ENCODE results near the gene HDAC4.

Gene HDAC4

GRCh38 chr2:239224199-239224570 lies 176.6 kb downstream of the HDAC4 start:
- Histone ChIP-seq H3K4me1 (ENCODE audit: control insufficient read depth, insufficient read depth, low read length) (peaks cover 76% of the 10 kb centered on the region), H3K4me3 (ENCODE audit: low read length) (no peak overlapping the region), H3K36me3 (ENCODE audit: control insufficient read depth, insufficient read depth, low read length, severe bottlenecking) (no peaks in the 10 kb centered on the region), H3K9me3 (ENCODE audit: control insufficient read depth, low read length) (no peaks in the 10 kb centered on the region), H3K9ac (ENCODE audit: low read length) (no peak overlapping the region), H3K27me3 (replicated peaks; ENCODE audit: control insufficient read depth, insufficient read depth, low read length) (no peaks in the 10 kb centered on the region)
- no peak for DNase-seq (ENCODE audit: low read depth)

- Histone ChIP-seq H3K36me3 (ENCODE audit: control insufficient read depth, insufficient read depth, low read length, severe bottlenecking) (no peaks in the 10 kb centered on the region), H3K9me3 (ENCODE audit: control insufficient read depth, low read length) (no peaks in the 10 kb centered on the region), H3K4me3 (ENCODE audit: low read length) (peak overlapping the region; percentile 76), H3K4me1 (ENCODE audit: control insufficient read depth, insufficient read depth, low read length) (peaks cover 76% of the 10 kb centered on the region), H3K27me3 (replicated peaks; ENCODE audit: control insufficient read depth, insufficient read depth, low read length) (no peaks in the 10 kb centered on the region), H3K9ac (ENCODE audit: low read length) (peak overlapping the region; percentile 87)
- DNase-seq (ENCODE audit: low read depth), result peak; percentile 22
These were observed 177.3 kb downstream of the HDAC4 start for GRCh38 chr2:239223310-239224198.

GRCh38 chr2:239222706-239223309 lies 178.0 kb downstream of the HDAC4 start:
- Histone ChIP-seq H3K9me3 (ENCODE audit: control insufficient read depth, low read length) (no peaks in the 10 kb centered on the region), H3K9ac (ENCODE audit: low read length) (peak overlapping the region; percentile 87), H3K36me3 (ENCODE audit: control insufficient read depth, insufficient read depth, low read length, severe bottlenecking) (no peaks in the 10 kb centered on the region), H3K27me3 (replicated peaks; ENCODE audit: control insufficient read depth, insufficient read depth, low read length) (no peaks in the 10 kb centered on the region), H3K4me3 (ENCODE audit: low read length) (peak overlapping the region; percentile 76), H3K4me1 (ENCODE audit: control insufficient read depth, insufficient read depth, low read length) (peaks cover 75% of the 10 kb centered on the region)
- DNase-seq (ENCODE audit: low read depth), result no peak

DNA sequence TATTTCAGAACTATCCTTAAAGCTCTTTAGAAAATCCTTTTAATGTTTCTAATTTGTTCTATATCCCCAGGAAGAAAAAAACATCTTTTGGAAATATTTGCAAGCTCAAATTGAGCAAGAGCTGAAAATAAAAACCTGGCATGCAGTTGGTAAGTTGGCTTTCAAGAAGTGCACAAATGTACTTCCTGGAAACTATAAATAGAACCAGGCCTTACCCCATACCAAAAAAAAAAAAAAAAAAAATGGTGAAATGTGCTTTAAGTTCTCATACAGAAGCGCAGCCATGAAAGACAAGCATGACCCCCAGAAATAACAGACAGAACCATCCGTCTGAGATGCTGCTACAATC lies 178.5 kb downstream of the HDAC4 start:
- H3K27me3 ChIP-seq (replicated peaks; ENCODE audit: control insufficient read depth, insufficient read depth, low read length), result no peaks in the 10 kb centered on the region
- no peaks in the 10 kb centered on the region for H3K36me3 ChIP-seq (ENCODE audit: control insufficient read depth, insufficient read depth, low read length, severe bottlenecking)
- H3K9me3 ChIP-seq (ENCODE audit: control insufficient read depth, low read length), result no peaks in the 10 kb centered on the region
- peak overlapping the region; percentile 76 for H3K4me3 ChIP-seq (ENCODE audit: low read length)
- H3K9ac ChIP-seq (ENCODE audit: low read length), result peak overlapping the region; percentile 87
- H3K4me1 ChIP-seq (ENCODE audit: control insufficient read depth, insufficient read depth, low read length), result peaks cover 69% of the 10 kb centered on the region
- DNase-seq (ENCODE audit: low read depth), result peak; percentile 88

DNA sequence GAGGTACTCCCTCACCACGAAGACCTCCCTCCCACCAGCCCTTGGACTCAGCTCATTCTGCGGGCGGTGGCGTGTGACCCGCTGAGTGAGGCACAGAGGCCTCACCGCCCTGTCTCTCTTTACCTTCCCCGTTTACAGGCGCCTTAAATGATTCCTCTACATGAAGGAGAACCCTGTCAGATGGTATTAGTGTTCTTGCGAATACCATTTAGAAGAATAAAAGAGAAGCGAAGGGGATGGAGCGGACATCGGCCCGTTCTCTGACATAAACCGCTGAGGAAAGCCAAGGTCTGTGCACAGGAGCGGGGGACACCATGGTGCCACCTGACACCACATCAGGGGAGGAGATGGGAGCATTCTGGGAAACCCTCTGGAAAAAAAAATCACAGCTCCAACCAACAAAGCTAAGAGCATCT lies 179.8 kb downstream of the HDAC4 start:
- Histone ChIP-seq H3K4me1 (ENCODE audit: control insufficient read depth, insufficient read depth, low read length) (peaks cover 57% of the 10 kb centered on the region), H3K27me3 (replicated peaks; ENCODE audit: control insufficient read depth, insufficient read depth, low read length) (no peaks in the 10 kb centered on the region), H3K36me3 (ENCODE audit: control insufficient read depth, insufficient read depth, low read length, severe bottlenecking) (no peaks in the 10 kb centered on the region), H3K9me3 (ENCODE audit: control insufficient read depth, low read length) (no peaks in the 10 kb centered on the region), H3K9ac (ENCODE audit: low read length) (peak overlapping the region; percentile 87), H3K4me3 (ENCODE audit: low read length) (peak overlapping the region; percentile 76)
- no peak for DNase-seq (ENCODE audit: low read depth)

- Histone ChIP-seq H3K9me3 (ENCODE audit: control insufficient read depth, low read length) (no peaks in the 10 kb centered on the region), H3K4me3 (ENCODE audit: low read length) (no peak overlapping the region), H3K4me1 (ENCODE audit: control insufficient read depth, insufficient read depth, low read length) (peaks cover 50% of the 10 kb centered on the region), H3K36me3 (ENCODE audit: control insufficient read depth, insufficient read depth, low read length, severe bottlenecking) (no peaks in the 10 kb centered on the region), H3K9ac (ENCODE audit: low read length) (no peak overlapping the region), H3K27me3 (replicated peaks; ENCODE audit: control insufficient read depth, insufficient read depth, low read length) (no peaks in the 10 kb centered on the region)
- no peak for DNase-seq (ENCODE audit: low read depth)
These were observed 180.5 kb downstream of the HDAC4 start for GRCh38 chr2:239220341-239220740.

DNA sequence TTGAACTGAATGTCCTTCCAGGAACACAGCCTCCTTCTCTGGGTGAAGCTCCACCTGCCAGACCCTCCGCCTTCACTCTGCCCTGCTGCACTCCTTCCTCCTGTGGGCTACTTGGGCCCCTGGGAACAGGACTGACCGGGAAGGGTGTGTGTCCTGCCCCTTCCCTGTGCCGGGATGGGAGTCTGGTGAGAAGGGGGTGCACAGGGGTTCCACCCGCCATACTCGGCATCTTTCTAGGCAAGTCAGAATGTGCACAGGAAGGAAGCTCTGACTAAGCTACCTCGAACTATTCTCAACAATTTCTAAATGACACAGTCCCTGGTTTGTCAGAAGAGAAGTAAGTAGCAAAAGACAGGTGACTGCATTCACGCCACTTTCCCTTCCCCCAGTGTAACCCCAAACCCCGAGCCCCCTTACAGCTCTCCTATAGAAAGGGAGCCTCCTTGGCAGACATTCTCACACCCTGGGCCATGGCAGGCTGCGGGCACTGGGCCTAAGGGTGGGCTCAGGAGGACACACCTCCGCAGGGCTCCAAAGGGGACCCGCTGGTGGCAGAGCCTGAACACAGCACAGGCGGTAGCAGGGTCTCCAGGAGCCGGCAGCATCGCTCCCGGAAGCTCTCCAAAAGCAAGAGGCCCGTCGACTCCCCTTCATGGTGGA lies 184.1 kb downstream of the HDAC4 start:
- H3K4me3 ChIP-seq (ENCODE audit: low read length), result no peak overlapping the region
- peaks cover 15% of the 10 kb centered on the region for H3K4me1 ChIP-seq (ENCODE audit: control insufficient read depth, insufficient read depth, low read length)
- H3K9ac ChIP-seq (ENCODE audit: low read length), result no peak overlapping the region
- no peaks in the 10 kb centered on the region for H3K36me3 ChIP-seq (ENCODE audit: control insufficient read depth, insufficient read depth, low read length, severe bottlenecking)
- no peak for DNase-seq (ENCODE audit: low read depth)
- no peaks in the 10 kb centered on the region for H3K9me3 ChIP-seq (ENCODE audit: control insufficient read depth, low read length)
- no peaks in the 10 kb centered on the region for H3K27me3 ChIP-seq (replicated peaks; ENCODE audit: control insufficient read depth, insufficient read depth, low read length)

- Histone ChIP-seq H3K27me3 (replicated peaks; ENCODE audit: control insufficient read depth, insufficient read depth, low read length) (no peaks in the 10 kb centered on the region), H3K4me3 (ENCODE audit: low read length) (no peak overlapping the region), H3K4me1 (ENCODE audit: control insufficient read depth, insufficient read depth, low read length) (peaks cover 9% of the 10 kb centered on the region), H3K9me3 (ENCODE audit: control insufficient read depth, low read length) (no peaks in the 10 kb centered on the region), H3K36me3 (ENCODE audit: control insufficient read depth, insufficient read depth, low read length, severe bottlenecking) (no peaks in the 10 kb centered on the region), H3K9ac (ENCODE audit: low read length) (no peak overlapping the region)
- no peak for DNase-seq (ENCODE audit: low read depth)
These were observed 184.7 kb downstream of the HDAC4 start for GRCh38 chr2:239215988-239216613.

DNA sequence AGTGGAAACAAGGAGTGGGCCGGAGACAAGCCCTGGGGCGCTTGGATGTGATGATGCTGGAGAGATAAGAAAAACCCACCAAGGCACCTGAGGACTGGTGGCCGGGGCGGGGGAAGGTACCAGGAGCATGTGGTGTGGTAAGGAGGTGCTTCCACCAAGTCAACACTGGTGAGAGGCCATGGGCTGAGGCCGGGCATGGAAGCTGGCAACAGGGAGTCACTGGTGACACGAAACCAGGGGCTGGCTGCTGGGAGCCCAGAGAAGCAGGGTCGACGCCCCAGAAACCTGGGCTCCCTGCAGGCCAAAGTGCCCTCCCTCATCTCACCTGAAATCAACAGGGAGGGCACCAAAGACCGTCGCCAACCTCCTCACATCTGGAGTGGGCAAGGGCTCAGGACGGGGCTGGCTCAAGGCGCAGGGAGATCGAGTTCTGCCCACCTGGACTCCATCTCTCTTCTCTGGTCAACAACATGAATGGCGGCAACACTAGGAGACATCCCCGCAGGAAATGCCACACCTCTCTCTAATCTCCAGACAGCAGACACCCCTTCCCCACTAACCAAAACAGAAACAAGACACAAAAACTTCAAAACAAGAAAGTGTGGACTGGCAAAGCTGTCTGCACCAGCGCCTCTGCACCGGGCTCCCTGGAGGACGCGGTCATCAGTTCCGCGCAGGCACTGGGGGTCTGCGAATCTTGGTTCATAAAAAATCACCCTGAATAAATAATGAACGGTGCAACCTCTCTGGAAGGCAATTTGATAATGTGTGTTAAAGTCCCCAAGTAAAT lies 185.5 kb downstream of the HDAC4 start:
- Histone ChIP-seq H3K27me3 (replicated peaks; ENCODE audit: control insufficient read depth, insufficient read depth, low read length) (no peaks in the 10 kb centered on the region), H3K4me1 (ENCODE audit: control insufficient read depth, insufficient read depth, low read length) (peaks cover 1% of the 10 kb centered on the region)

GRCh38 chr2:239214725-239215124 lies 186.1 kb downstream of the HDAC4 start:
- Histone ChIP-seq H3K9me3 (ENCODE audit: control insufficient read depth, low read length) (no peaks in the 10 kb centered on the region), H3K4me3 (ENCODE audit: low read length) (no peak overlapping the region), H3K36me3 (ENCODE audit: control insufficient read depth, insufficient read depth, low read length, severe bottlenecking) (no peaks in the 10 kb centered on the region), H3K9ac (ENCODE audit: low read length) (no peak overlapping the region), H3K4me1 (ENCODE audit: control insufficient read depth, insufficient read depth, low read length) (no peaks in the 10 kb centered on the region), H3K27me3 (replicated peaks; ENCODE audit: control insufficient read depth, insufficient read depth, low read length) (no peaks in the 10 kb centered on the region)
- no peak for DNase-seq (ENCODE audit: low read depth)

More for the DNA sequence above, 185.5 kb downstream of the HDAC4 start:
- DNase-seq (ENCODE audit: low read depth), result no peak
- Histone ChIP-seq H3K9me3 (ENCODE audit: control insufficient read depth, low read length) (no peaks in the 10 kb centered on the region), H3K9ac (ENCODE audit: low read length) (no peak overlapping the region), H3K4me3 (ENCODE audit: low read length) (no peak overlapping the region), H3K36me3 (ENCODE audit: control insufficient read depth, insufficient read depth, low read length, severe bottlenecking) (no peaks in the 10 kb centered on the region)

Data from adipocyte (in vitro differentiated cells).